Activated CD8-positive, alpha-beta memory T cell treated with anti-CD3 and anti-CD28 coated beads, Interleukin-2, amount 50 U/mL, for 1 hour (primary cell): ENCODE measurements around the gene DDX6.

Source experiments
- DNase-seq: peaks from one replicate; pipeline ENCODE4 v3.0.0-alpha.2; 2020; ENCODE audit errors: extremely low read depth

Gene DDX6

GRCh38 chr11:118699506-118700220 lies 91.3 kb downstream of the DDX6 start:
- peak; percentile 63 for DNase-seq
